Measurements from ENCODE around the gene KIF26A.

GRCh38 chr14:104102282-104102914 is 36.0 kb upstream of the KIF26A start:
- TF ChIP-seq CTCF (conservative IDR thresholded peaks at IDR 0.05; ENCODE audit: low read depth in 2 of 2) (no peak), REST (IDR thresholded peaks at IDR 0.05; ENCODE audit: unreplicated experiment) (no peak), EZH2 (IDR thresholded peaks at IDR 0.05; ENCODE audit: low read depth, unreplicated experiment) (no peak), POLR2AphosphoS5 (IDR thresholded peaks at IDR 0.05; ENCODE audit: low read depth) (no peak), ZNF331 (CRISPR knock-in tag; IDR thresholded peaks at IDR 0.05; ENCODE audit: low read depth) (no peak), ZNF114 (CRISPR knock-in tag; IDR thresholded peaks at IDR 0.05) (no peak), NANOG (IDR thresholded peaks at IDR 0.05; ENCODE audit: borderline replicate concordance) (no peak), EZH2phosphoT487 (IDR thresholded peaks at IDR 0.05; ENCODE audit: unreplicated experiment) (no peak), ETS1 (IDR thresholded peaks at IDR 0.05) (no peak), JUNB (IDR thresholded peaks at IDR 0.05; ENCODE audit: unreplicated experiment) (no peak), CREB1 (CRISPR knock-in tag; IDR thresholded peaks at IDR 0.05; ENCODE audit: low read depth) (no peak), STAT1 (IDR thresholded peaks at IDR 0.05; ENCODE audit: unreplicated experiment) (no peak), ZNF462 (CRISPR knock-in tag; IDR thresholded peaks at IDR 0.05) (no peak)
